Astrocyte (in vitro differentiated cells and primary cell): ENCODE measurements around the gene CAVIN2.

Experiments
- EZH2 ChIP-seq: IDR thresholded peaks from 2 replicates; pipeline ENCODE4 v1.6.1; 2012; ENCODE audit warnings: mild to moderate bottlenecking, low read length, inconsistent platforms; ENCODE audit not compliant: insufficient read depth
- TF ChIP-seq, protein P1 (sequence below): IDR thresholded peaks from 2 replicates; pipeline ENCODE4 v1.5.1; 2011; ENCODE audit warnings: low read depth, mild to moderate bottlenecking, inconsistent platforms, low read length, moderate library complexity; ENCODE audit not compliant: insufficient read depth

DNA sequence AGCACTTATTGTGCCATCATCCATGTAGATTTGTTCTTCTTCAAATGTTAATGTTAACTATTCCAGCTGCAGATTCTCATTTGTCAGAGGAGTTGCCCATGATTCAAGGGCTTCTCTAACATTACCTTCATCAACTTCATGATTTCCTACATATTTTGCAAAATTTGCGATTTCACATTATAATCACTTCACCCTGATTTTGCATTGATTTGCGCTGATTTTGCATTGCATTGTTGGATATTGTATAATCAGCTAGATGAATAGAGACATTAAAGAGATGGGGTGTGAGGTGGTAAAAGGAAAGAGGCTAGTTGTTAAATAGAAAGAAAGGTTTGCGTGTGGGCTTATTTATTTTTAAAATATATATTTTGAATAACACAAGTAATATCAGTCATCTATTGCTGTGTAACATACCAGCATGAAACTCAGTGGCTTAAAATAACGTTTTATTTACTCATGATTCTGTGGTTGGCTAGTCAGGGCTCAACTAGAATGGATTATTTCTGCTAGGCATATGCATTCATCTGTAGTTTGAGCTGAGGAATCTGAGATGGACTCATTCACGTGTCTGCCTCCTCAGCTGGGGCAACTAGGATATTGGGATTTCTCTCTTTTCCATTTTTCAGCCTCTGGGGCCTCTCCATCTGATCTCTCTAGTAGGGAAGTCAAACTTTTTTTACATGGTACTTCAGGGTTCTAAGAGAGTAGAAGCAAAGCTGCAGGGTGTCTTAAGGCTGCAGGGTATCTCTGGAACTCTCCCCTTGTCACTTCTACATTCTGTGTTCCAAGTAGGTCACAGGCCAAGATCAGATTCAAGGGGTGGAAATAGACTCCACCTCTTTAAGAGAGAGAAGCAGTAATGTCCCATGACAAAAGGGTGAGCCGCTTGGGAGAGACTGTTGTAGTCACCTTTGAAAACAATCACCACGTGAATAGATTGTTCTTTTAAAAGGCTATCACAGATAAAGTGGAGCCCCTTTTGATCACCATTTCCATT is 2.2 kb upstream of the CAVIN2 start:
- TF ChIP-seq, protein P1, sequence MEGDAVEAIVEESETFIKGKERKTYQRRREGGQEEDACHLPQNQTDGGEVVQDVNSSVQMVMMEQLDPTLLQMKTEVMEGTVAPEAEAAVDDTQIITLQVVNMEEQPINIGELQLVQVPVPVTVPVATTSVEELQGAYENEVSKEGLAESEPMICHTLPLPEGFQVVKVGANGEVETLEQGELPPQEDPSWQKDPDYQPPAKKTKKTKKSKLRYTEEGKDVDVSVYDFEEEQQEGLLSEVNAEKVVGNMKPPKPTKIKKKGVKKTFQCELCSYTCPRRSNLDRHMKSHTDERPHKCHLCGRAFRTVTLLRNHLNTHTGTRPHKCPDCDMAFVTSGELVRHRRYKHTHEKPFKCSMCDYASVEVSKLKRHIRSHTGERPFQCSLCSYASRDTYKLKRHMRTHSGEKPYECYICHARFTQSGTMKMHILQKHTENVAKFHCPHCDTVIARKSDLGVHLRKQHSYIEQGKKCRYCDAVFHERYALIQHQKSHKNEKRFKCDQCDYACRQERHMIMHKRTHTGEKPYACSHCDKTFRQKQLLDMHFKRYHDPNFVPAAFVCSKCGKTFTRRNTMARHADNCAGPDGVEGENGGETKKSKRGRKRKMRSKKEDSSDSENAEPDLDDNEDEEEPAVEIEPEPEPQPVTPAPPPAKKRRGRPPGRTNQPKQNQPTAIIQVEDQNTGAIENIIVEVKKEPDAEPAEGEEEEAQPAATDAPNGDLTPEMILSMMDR: no peak
- TF ChIP-seq EZH2: no peak
